ENCODE measurements around the gene SORL1.
A peak's percentile ranks its signal among the peaks of the same experiment; 100 is the strongest.

Gene SORL1

DNA sequence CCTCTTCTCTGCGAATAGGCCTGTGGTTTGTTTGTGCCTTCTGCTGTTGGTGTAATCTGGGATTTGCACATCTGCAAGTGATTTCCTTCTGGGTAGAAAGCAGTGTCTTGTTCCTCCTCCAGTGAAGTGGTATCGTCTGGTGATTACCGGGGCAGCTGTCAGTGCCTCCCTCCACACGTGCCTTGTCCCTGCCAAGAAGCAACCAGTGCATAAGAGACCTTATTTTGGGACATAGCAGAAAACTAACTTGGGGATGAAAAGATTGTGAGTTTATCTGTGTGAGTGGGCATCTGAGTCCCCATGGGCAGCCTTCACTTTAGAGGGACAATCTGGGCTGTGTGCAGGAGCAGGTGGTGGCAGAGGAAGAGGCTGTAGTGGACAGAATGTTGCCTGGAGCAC lies 72.1 kb downstream of the SORL1 start:
- FAIRE-seq (no peak), DNase-seq (ENCODE audit: insufficient read length, low spot score) (no peak)

DNA sequence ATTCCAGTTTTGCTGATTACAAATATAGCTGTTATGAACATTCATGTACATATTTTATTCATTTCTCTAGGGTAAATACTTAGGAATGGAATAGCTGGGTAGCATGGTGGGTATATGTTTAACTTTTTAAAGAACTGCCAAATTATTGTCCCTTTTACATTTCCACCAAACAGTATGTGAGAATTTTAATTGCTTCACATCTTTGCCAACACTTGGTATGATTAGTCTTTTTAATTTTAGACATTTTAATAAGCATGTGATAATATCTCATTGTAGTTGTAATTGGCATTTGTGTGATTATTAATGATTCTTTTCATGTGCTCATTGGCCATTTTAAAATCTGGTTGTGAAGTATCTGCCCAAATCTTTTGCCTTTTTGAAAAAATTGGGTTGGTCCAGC lies 73.3 kb downstream of the SORL1 start:
- FAIRE-seq = peak; percentile 37

DNA sequence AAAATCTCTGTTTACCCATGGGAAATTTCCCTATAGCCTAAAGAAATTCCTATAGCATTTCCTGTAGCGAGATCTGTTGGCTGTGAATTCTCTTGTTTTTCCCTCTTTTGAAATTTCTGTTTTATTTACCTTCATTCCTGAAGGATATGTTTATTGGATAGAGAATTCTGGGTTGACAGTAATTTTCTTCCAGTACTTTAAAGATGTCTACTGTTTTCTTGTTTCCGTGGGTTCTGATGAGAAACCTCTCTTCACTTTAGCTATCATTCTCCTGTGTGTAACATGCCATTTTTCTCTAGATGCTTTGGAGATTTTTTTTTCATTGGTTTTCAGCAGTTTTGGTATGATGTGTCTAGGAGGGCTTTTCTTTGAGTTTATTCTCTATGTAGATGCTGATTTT lies 78.1 kb downstream of the SORL1 start:
- FAIRE-seq = peak; percentile 45
- DNase-seq (ENCODE audit: insufficient read length, low spot score) = no peak

More for the DNA sequence above, 73.3 kb downstream of the SORL1 start:
- DNase-seq (ENCODE audit: insufficient read length, low spot score) = no peak

DNA sequence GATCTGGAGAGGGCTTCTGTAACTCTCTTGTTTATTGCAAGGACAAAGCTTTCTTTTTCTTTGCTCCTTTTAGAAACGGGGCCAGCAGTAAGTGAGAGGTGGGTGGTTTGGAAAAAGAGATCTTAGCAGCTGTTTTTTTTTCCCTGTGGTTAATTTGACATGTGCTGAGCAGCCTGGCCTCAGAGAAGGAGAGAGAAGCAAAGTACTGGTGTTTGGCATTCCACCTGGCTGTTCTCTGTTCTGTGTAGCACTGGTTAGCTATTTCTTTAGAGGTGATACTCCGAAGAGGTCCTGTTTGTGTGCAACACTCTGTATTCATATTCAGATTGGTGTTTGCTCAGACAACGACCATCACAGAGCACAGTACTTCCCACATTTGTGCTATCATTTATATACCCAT lies 81.5 kb downstream of the SORL1 start:
- no peak for DNase-seq (ENCODE audit: insufficient read length, low spot score)

DNA sequence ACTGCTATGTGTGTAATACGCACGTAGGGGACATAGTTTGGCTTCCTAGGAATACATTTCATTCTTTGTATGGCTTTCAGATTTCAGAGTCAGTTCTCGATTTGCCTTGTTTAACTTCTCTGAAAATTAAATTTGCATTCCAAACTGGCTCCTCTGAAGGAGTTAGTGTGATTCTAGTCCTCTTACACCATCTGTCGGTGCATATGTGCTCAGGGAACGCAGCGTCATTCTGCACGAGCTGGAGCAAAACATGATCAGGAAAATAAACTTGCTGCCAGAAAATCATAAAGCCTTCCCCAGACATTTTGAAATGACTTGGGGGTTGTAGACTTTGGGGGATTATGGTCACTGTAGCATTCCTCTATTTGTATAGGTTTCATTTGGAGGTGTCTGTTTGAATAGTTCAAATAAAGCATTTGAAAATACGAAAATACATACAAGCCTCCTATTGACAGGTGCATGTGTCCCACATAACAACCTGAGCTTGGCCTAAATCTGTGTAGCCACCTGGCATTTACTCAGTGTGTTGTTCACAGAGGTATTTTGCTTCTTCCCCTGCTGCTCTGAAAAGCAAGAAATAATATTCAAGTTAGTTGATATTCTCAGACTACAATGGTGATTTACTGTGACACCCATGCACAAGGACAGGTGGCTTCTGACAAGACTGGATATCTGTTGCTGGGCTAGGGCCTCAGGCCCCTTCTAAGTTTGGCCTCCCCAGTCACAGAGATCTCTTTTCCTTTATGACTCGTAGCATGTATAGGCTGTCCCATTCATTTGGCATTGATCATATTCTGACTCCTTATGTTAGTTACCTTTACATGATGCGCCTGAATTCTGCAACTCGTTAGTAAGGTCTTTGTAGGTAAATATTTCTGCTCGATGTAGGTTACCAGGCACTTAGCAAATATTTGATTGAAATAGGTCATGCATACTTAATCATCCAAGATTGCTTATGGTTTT lies 82.3 kb downstream of the SORL1 start:
- FAIRE-seq = no peak
- no peak for DNase-seq (ENCODE audit: insufficient read length, low spot score)

More for the DNA sequence above, 81.5 kb downstream of the SORL1 start:
- no peak for FAIRE-seq

DNA sequence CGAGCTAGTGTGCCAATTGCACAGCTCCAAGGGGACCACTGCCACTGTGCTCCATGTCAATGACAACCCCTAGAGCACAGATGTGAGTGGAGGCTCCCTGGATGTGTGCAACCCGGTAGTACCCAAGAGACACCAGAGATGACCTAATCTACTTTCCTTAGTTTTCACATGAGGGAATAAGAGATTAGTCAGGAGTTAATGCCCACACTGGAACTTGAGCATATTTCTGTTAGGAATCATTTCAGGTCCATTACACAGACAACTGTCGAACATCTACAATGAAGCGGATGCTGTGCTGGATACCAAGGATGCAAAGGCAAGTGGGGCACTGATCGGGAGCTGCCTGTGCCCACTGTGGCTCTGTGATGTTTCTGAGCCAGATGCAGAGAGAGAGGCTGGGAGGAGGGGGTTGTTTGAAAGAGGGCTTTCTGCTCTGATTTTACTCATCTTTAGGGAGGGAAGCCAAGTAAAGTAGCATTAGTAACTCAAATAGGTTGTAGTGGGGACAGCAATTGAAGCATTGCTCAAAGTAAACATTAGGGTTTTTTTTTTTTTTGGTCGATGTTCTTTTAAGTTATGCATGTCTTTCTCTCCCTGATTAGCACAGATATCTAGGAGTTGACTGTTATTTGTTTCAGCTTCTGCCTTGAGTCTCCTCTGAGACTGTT lies 83.1 kb downstream of the SORL1 start:
- FAIRE-seq (no peak), DNase-seq (ENCODE audit: insufficient read length, low spot score) (no peak)

DNA sequence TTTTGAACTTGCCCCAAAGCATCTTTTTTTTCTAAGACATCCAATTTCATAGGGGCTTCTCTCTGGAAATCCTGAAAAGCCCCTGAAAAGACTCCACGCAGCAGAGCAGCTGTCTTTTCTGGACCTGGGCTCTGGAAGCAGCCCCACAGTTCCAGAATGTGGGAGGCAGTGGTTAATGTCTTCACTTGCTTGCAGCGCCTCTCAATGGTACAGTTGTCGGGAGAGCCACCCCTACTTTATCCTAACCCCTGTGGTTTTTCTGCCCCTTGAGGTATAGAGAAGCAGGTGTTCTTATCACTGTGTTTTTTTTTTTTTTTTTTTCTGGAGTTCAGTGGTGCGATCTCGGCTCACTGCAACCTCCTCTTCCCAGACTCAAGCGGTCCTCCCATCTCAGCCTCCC lies 84.0 kb downstream of the SORL1 start:
- DNase-seq (ENCODE audit: insufficient read length, low spot score) = no peak
- FAIRE-seq = peak; percentile 63

DNA sequence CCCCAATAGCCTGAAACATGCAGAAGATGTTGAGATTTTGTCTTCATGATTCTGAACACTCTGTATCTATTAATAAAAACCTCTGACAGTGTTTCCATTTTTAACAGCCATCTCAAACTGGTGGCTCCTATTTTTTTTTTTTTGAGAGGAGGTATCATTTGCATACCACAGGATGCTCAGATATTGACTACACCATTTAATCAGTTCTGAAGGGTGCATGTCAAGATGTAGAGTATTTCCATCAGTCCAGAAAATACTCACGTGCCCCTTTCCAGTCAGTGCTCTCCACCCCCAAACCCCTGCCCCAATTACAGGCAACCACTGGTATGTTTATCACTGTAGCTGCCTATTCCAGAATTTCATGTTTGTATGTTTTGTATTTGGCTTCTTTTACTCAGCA lies 85.9 kb downstream of the SORL1 start:
- FAIRE-seq (peak; percentile 96), DNase-seq (ENCODE audit: insufficient read length, low spot score) (no peak)

DNA sequence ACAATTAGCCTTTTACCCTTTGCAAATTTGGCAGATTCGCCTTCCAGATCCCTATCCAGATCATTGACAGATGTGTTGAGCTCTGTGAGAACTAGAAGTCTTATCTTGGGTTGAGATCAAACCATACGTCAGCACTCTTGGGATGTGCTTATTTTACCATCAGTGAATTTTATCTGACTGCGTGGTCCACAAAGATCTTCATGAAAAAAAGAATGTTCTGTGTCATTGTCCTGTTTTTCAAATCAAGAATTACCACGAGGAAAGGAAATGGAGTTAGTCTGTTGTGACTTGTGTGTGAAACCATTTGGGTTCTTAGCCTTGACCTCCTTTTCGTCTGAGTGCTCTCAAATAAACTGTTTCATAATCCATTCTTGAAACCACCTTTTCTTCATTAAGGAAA lies 86.9 kb downstream of the SORL1 start:
- DNase-seq (ENCODE audit: insufficient read length, low spot score) = no peak
- peak; percentile 96 for FAIRE-seq

DNA sequence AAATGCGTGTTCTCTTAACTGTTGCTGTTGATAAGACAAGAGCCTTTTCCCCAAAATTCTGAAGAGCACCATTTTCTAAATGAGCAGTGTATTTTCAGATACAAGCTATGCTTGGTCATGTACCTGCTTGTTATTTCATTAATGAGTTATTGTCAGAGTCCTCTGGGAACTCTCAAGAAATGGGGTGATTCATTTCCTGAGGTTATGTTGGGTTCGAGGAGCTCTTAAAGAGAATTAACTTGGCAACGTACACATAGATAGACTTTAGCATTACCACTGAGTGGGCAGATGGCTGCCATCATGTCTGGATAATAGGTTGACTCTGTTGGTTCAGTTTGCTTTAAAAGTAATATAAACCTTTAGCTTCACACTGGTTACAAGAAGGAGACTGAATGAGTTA lies 88.5 kb downstream of the SORL1 start:
- FAIRE-seq = no peak
- DNase-seq (ENCODE audit: insufficient read length, low spot score) = no peak

DNA sequence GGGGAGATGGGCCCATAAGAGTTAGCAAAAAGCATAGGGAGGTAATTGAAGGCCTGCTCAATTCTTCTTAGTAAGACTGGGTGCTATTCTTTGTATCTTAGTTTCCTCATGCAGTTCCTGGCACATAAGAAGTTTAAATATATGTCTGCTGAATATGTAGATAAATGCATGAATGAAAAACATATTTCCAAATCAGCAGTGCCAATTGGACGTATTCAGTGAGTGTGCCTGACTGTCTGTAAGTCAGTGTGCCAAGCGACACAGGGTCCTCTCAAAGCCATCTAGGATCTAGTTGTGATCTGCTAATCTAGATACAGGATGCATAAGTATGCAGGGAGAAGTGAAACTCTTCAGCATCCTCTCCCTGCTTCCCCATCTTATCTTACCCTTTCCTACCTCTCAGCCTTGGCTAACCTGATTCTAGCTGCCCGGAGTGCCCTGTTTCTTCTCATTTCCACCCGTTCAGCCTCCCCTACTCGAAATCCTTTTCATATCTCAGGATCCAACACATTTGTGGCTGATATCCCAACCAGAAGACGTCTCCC lies 91.8 kb downstream of the SORL1 start:
- FAIRE-seq = peak; percentile 56
- DNase-seq (ENCODE audit: insufficient read length, low spot score) = no peak

DNA sequence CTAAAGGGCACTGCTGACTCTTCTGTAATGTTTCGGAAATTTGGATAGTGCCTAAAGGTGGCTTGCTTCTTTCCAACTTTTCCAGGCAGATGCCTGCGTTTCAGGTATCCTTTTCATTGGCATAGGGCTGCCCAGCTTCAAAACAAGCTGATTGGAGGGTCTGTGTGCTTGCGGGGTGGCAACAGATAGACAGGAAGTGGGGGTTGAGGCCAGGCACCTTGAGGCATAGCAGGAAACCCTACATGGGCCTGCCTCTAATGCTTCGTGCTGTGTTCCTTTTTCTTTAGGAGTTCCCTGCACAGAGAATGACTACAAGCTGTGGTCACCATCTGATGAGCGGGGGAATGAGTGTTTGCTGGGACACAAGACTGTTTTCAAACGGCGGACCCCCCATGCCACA lies 92.8 kb downstream of the SORL1 start:
- FAIRE-seq = no peak
- no peak for DNase-seq (ENCODE audit: insufficient read length, low spot score)

DNA sequence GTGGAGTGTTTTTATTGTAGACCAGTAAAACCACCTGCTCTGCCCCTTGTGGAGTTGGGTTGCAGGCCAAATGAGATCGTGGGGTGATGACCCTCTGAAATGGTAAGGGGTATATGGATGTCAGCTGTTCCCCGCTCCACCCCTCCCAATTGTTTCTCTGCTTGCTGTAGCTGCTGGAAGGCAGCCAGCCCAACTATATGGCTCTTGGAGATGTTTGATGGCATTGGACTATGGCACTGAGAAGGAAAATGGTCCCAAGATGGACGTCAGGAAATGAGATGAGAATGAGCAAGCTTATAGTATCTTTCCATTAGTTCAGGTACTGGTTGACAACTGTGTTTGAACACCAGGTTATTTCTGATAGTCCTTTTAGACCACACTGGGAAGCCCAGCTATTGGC lies 95.5 kb downstream of the SORL1 start:
- DNase-seq (ENCODE audit: insufficient read length, low spot score) (no peak), FAIRE-seq (no peak)

DNA sequence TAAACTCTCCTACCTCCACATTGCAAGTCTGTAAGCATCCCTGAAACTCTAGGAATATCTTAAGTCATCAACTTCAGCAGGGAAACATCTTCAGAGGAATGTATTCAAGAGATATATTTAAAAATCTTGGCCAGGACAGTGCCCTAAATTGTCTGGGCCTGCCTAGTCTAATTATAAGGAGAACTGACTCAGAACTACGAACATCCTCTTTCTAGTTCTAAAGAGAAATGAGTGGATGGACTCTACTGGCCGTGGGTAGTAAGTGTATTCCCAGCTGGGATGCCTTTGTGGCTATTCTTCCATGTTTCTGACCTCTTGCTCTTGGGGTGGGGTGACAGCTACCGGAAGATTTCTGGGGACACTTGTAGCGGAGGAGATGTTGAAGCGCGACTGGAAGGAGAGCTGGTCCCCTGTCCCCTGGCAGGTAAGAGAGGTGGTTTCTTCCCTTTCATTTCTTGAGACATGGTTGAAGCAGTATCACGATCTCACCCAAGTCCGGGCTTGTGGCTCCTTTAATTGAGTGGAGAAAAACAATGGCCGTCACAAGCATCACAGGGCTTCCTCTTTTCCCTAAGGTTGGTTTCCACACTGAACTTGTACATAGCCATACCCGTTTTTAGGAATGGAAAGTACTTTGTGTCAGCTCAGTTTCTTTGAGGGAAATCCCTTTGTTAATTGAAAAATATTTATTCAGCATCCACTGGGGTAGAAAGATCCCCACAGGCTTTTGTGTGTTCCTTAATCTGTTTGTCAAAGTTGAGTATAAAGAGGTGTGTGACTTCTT lies 98.3 kb downstream of the SORL1 start:
- FAIRE-seq = no peak
- DNase-seq (ENCODE audit: insufficient read length, low spot score) = no peak

DNA sequence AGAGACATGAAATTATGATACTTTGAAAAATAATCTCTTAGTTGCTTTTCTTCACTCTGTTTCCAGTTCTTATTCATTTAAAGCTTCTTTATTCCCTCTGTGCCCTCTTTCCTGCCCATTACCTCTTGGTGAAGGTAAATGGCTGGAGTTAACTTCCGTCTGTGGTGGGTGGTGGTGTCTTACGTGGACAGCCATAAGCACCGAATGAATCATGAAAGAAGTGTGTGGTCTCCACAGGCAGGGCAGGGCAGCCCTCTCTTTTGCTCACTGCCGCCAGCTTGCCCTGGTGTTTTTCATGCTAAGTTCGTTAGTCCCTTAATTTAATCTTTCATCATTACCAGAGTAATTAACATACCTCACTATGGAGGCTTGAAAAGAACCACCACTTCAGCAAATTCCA lies 99.3 kb downstream of the SORL1 start:
- FAIRE-seq = no peak
- DNase-seq (ENCODE audit: insufficient read length, low spot score) = no peak

DNA sequence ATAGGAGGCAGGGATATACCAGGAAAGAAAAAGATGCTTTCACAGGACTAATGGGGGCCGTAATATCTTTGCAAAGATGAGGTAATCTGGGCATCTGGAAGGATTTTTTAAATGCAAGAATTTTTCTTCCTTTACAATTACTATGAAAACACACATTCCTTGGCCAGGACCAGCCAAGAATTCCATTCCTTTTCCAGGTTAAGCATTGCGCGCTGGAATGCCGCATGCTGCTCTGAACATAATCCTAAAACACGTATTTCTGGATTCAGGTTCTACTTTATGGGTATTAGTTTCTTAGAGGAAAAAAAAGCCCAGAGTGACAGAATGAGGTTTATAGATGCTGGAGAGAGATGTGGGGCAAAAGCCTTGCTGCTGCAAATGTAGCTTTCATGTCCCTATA lies 100.0 kb downstream of the SORL1 start:
- FAIRE-seq (no peak), DNase-seq (ENCODE audit: insufficient read length, low spot score) (no peak)

DNA sequence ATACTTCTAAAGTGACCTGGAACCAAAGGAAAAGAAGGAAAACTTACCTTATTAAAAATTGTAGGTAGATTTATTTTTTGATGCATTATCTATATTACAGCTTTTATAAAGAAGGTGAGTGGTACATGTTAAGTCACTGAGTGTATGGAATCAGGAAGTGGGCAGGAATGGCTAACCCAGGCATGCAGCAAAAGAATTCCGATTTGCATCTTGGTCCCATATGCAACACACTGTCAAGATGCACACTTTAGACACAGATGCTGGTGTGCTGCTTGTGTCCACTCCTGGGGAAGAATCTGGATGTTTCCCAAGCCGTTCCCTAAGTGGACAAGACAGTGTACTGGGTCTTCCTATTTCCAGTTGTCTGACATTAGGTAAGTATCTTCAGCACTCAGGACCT lies 100.5 kb downstream of the SORL1 start:
- DNase-seq (ENCODE audit: insufficient read length, low spot score) (no peak), FAIRE-seq (no peak)

DNA sequence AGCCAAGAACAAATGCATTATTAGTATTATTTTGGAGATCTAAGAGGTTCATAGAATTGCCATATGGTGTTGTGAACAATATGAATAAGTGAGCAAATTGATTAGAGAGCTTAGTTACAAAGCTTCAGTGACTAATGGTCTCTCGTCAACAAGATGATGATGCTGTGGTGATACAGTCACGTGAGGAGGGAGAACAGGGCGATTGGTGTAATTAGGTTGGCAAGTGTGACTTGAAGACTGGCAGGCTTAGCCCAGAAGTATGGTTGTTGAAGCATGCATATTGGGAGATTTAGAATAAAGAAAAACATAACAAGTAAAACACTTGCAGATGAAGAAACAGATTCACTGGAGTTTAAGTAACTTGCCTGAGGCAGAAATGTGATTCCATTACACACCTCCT lies 101.3 kb downstream of the SORL1 start:
- DNase-seq (ENCODE audit: insufficient read length, low spot score) = no peak

DNA sequence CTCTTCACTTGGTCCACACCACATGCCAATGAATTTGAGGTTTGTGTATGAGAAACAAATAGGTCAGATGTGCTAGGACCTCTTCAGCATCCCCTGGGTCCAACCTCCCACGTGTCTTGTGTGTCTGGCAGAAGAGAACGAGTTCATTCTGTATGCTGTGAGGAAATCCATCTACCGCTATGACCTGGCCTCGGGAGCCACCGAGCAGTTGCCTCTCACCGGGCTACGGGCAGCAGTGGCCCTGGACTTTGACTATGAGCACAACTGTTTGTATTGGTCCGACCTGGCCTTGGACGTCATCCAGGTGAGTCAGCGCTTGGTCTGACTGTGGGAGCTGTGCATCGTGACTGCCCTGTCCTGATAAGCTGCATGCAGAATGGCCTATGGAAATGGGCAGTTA lies 101.7 kb downstream of the SORL1 start:
- DNase-seq (ENCODE audit: insufficient read length, low spot score) = no peak
- FAIRE-seq = no peak

More for the DNA sequence above, 101.3 kb downstream of the SORL1 start:
- FAIRE-seq = no peak

DNA sequence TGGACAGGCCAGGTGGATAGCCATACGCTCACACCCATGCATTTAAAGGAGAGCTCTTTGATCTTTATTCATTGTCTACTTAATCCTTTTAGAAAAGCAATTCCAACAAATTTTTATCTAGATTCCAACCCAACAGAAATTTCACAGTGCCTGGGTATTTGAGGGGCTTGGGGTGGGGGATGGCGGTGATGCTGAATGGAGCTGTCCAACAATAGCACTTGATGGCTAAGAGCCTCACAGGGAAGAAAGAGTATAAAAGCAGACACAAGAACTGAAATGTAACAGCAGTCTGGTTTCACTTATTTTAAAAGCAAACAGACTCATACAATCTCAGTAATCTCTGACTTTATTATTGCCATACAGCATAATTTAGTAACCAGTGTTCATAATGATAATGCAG lies 102.4 kb downstream of the SORL1 start:
- no peak for FAIRE-seq
- DNase-seq (ENCODE audit: insufficient read length, low spot score) = no peak

DNA sequence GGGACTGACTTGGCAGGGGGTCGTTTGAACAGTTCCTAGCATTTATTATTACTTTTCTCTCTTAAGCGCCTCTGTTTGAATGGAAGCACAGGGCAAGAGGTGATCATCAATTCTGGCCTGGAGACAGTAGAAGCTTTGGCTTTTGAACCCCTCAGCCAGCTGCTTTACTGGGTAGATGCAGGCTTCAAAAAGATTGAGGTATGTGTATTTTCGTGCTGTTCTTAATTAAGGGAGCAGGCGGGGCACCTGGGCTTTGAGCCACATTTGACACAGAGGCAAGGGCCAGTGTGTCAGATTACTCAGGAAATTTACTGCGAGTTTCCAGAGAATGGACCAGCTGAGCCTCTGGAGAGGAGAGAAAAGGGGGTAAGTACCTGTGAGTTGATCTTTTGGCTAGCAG lies 103.0 kb downstream of the SORL1 start:
- DNase-seq (ENCODE audit: insufficient read length, low spot score) = no peak
- no peak for FAIRE-seq

Data from GM19239 (cell line).